22Rv1 (cell line): Measurements from ENCODE around the gene MAP1S.

ENCODE experiments used
- ZFX ChIP-seq: fragments of 450-650 bp; IDR thresholded peaks from 2 replicates; pipeline ENCODE4 v1.6.1; 2017; ENCODE audit warnings: antibody characterized with exemption, borderline replicate concordance
- TF ChIP-seq, protein P1 (sequence below): fragments of 450-650 bp; IDR thresholded peaks from 2 replicates; pipeline ENCODE4 v1.5.1; 2017; ENCODE audit warnings: mild to moderate bottlenecking

DNA sequence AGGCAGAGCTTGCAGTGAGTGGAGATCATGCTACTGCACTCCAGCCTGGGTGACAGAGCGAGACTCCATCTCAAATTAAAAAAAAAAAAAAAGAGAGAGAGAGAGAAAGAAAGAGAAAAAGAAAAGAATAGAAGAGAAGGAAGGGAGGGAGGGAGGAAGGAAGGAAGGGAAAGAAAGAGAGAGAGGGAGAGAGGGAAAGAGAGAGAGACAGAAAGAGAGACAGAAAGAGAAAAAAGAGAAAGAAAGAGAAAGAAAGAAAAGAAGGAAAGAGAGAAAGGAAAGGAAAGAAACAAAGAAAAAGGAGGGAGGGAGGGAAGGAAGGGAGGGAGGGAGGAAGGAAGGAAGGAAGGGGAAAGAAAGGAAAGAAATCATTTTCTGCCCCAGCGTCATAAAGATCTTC lies 24.1 kb upstream of the MAP1S start:
- TF ChIP-seq, protein P1, sequence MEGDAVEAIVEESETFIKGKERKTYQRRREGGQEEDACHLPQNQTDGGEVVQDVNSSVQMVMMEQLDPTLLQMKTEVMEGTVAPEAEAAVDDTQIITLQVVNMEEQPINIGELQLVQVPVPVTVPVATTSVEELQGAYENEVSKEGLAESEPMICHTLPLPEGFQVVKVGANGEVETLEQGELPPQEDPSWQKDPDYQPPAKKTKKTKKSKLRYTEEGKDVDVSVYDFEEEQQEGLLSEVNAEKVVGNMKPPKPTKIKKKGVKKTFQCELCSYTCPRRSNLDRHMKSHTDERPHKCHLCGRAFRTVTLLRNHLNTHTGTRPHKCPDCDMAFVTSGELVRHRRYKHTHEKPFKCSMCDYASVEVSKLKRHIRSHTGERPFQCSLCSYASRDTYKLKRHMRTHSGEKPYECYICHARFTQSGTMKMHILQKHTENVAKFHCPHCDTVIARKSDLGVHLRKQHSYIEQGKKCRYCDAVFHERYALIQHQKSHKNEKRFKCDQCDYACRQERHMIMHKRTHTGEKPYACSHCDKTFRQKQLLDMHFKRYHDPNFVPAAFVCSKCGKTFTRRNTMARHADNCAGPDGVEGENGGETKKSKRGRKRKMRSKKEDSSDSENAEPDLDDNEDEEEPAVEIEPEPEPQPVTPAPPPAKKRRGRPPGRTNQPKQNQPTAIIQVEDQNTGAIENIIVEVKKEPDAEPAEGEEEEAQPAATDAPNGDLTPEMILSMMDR: no peak
- TF ChIP-seq ZFX: no peak
